ENCODE measurements around the gene EPS15.

Gene EPS15

DNA sequence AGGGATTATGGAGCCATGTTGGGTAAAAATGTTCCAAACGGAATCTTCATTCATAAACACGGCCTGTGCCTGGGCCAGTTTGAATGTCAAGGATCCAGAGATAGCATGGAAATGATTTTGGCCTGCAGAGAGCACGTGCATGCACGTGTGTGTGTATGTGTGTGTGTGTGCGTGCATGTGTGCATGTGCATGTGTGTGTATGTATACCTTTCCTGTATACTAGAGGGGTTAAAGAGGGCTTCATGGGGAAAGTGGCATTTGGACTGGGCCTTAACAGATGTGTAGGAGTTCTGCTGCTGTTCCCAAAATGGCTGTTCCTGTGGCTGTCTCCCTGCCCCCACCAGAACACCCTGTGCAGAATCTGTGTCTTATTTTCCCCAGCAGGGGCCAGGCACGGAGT lies 210.4 kb downstream of the EPS15 start:
- no peak overlapping the region for H3K4me3 Mint-ChIP-seq
- ATAC-seq (replicated peaks) (no peak), DNase-seq (no peak)
- no peaks in the 10 kb centered on the region for H3K27me3 Mint-ChIP-seq
- H3K9me3 Mint-ChIP-seq = no peaks in the 10 kb centered on the region
- peaks cover 0 to 3% of the 10 kb centered on the region in 2 donors for H3K4me1 Mint-ChIP-seq (ENCODE audit: low read depth in 2 of 2)
- no peaks in the 10 kb centered on the region for H3K36me3 Mint-ChIP-seq (ENCODE audit: insufficient read depth)
- no peak overlapping the region for H3K27ac Mint-ChIP-seq

DNA sequence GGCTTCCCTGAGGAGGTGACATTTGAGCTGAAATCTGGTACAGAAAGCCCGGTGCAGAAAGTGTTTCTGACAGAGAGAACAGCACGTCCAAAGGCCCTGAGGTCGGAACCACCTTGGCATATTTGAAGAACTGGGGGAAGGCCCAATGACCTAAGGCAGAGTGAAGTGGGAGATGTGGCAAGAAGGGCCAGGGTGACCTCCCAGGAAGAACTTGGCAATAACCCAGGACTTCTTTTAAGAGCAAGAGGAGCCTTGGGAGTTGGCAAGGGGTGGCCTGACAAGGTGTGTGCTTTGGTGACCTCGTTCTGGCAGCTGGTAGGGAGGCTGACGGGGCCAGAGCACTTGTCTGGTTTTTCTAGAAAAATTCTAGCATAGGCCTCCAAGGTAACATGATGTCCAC lies 212.1 kb downstream of the EPS15 start:
- H3K27me3 Mint-ChIP-seq = no peaks in the 10 kb centered on the region
- ATAC-seq (replicated peaks) = no peak
- no peaks in the 10 kb centered on the region for H3K9me3 Mint-ChIP-seq
- peaks cover 0 to 3% of the 10 kb centered on the region in 2 donors for H3K4me1 Mint-ChIP-seq (ENCODE audit: low read depth in 2 of 2)
- no peaks in the 10 kb centered on the region for H3K36me3 Mint-ChIP-seq (ENCODE audit: insufficient read depth)
- H3K4me3 Mint-ChIP-seq = no peak overlapping the region
- no peak for DNase-seq
- no peak overlapping the region for H3K27ac Mint-ChIP-seq

DNA sequence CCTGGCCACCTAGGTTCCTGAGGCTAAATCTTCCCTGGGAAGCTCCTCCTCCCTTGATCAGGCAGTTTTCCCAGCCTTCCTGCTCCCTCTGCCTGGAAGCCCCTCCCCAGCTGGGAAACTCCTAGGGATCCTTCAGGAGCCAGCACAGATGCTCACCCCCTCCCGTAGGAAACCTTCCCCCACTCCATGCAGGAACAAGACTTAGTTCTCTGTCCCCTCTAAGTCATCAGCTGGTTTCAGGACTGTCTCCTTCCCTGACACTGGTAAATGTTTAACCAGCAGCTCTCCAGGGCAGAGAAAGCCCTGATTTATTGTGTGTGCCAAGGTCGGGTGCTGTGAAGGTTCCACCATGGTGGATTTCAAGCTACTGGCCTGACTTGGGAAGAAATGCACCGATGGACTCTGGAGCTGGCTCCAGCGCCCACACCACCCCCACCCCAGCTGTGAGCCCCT lies 213.7 kb downstream of the EPS15 start:
- no peaks in the 10 kb centered on the region for H3K36me3 Mint-ChIP-seq (ENCODE audit: insufficient read depth)
- no peak for ATAC-seq (replicated peaks)
- no peaks in the 10 kb centered on the region for H3K4me1 Mint-ChIP-seq (ENCODE audit: low read depth in 2 of 2)
- DNase-seq = no peak
- H3K9me3 Mint-ChIP-seq = no peaks in the 10 kb centered on the region
- no peak overlapping the region for H3K4me3 Mint-ChIP-seq
- no peak overlapping the region for H3K27ac Mint-ChIP-seq
- no peaks in the 10 kb centered on the region for H3K27me3 Mint-ChIP-seq

DNA sequence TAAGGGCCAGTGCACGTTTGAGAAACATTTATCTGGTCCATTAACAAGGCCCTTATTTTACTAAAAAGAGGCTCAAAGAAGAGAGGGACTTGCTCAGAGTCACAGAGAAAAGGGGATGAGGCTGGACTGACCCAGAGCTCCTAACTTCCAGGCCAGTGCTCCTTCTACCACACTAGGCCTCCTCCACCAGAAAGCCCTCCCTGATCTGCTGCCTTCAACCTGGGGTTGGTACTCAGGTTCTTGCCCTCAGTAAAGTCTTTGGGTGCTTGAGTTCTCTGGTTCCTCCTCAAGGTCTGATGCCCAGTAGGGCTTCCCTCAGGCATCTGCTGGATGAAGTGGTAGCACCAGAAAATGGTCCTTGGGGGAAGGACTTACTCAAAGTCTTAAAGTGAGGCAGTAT lies 214.7 kb downstream of the EPS15 start:
- H3K36me3 Mint-ChIP-seq (ENCODE audit: insufficient read depth) = no peaks in the 10 kb centered on the region
- ATAC-seq (replicated peaks) = no peak

More for the DNA sequence above, 214.7 kb downstream of the EPS15 start:
- no peaks in the 10 kb centered on the region for H3K4me1 Mint-ChIP-seq (ENCODE audit: low read depth in 2 of 2)
- H3K27ac Mint-ChIP-seq = peak overlapping the region in 1 of 2 donors; percentile 55
- no peaks in the 10 kb centered on the region for H3K9me3 Mint-ChIP-seq
- no peaks in the 10 kb centered on the region for H3K27me3 Mint-ChIP-seq
- no peak overlapping the region for H3K4me3 Mint-ChIP-seq
- DNase-seq = no peak
